Activated naive CD4-positive, alpha-beta T cell (primary cell): ENCODE results near the gene SLC9A9.

Source experiments
- DNase-seq, 4 experiments: peaks; one replicate each; lab custom pipeline; 2025; lab: John Stamatoyannopoulos, UW

The SLC9A9 gene

GRCh38 chr3:143413372-143413771, 434.9 kb downstream of the SLC9A9 start:
- no peak for DNase-seq

- DNase-seq = no peak
These were observed 436.2 kb downstream of the SLC9A9 start for GRCh38 chr3:143412084-143412483.

- DNase-seq = no peak
These were observed 438.0 kb downstream of the SLC9A9 start for GRCh38 chr3:143410259-143410658.

- DNase-seq = no peak
These were observed 439.5 kb downstream of the SLC9A9 start for GRCh38 chr3:143408771-143409170.

GRCh38 chr3:143402602-143403001, 445.7 kb downstream of the SLC9A9 start:
- DNase-seq = no peak

- no peak for DNase-seq
These were observed 451.5 kb downstream of the SLC9A9 start for GRCh38 chr3:143396790-143397189.

GRCh38 chr3:143389388-143389787, 458.9 kb downstream of the SLC9A9 start:
- DNase-seq = no peak

GRCh38 chr3:143387425-143387824, 460.8 kb downstream of the SLC9A9 start:
- no peak for DNase-seq

GRCh38 chr3:143384076-143384475, 464.2 kb downstream of the SLC9A9 start:
- DNase-seq = no peak

- no peak for DNase-seq
These were observed 464.8 kb downstream of the SLC9A9 start for GRCh38 chr3:143383421-143383820.

GRCh38 chr3:143382816-143383215, 465.5 kb downstream of the SLC9A9 start:
- no peak for DNase-seq

- no peak for DNase-seq
These were observed 467.8 kb downstream of the SLC9A9 start for GRCh38 chr3:143380449-143380848.

- DNase-seq = no peak
These were observed 472.6 kb downstream of the SLC9A9 start for GRCh38 chr3:143375698-143376097.

GRCh38 chr3:143367171-143367570, 481.1 kb downstream of the SLC9A9 start:
- no peak for DNase-seq

GRCh38 chr3:143366672-143367071, 481.6 kb downstream of the SLC9A9 start:
- DNase-seq = no peak

- no peak for DNase-seq
These were observed 484.3 kb downstream of the SLC9A9 start for GRCh38 chr3:143363949-143364348.

GRCh38 chr3:143363276-143363675, 485.0 kb downstream of the SLC9A9 start:
- no peak for DNase-seq

GRCh38 chr3:143362115-143362991, 485.9 kb downstream of the SLC9A9 start:
- DNase-seq = no peak

GRCh38 chr3:143361589-143361988, 486.7 kb downstream of the SLC9A9 start:
- DNase-seq = no peak

- DNase-seq = no peak
These were observed 488.0 kb downstream of the SLC9A9 start for GRCh38 chr3:143360244-143360643.

- no peak for DNase-seq
These were observed 489.3 kb downstream of the SLC9A9 start for GRCh38 chr3:143358793-143359491.

GRCh38 chr3:143358155-143358792, 490.0 kb downstream of the SLC9A9 start:
- no peak for DNase-seq

- no peak for DNase-seq
These were observed 490.6 kb downstream of the SLC9A9 start for GRCh38 chr3:143357700-143358099.
